GM21447 (cell line): ENCODE data around the gene GFOD1.

Experiments used
- ATAC-seq: cut with Tn5 transposase; IDR thresholded peaks from one replicate; pipeline ENCODE4 v1.9.1; 2021; ENCODE audit not compliant: unreplicated experiment

The GFOD1 gene

DNA sequence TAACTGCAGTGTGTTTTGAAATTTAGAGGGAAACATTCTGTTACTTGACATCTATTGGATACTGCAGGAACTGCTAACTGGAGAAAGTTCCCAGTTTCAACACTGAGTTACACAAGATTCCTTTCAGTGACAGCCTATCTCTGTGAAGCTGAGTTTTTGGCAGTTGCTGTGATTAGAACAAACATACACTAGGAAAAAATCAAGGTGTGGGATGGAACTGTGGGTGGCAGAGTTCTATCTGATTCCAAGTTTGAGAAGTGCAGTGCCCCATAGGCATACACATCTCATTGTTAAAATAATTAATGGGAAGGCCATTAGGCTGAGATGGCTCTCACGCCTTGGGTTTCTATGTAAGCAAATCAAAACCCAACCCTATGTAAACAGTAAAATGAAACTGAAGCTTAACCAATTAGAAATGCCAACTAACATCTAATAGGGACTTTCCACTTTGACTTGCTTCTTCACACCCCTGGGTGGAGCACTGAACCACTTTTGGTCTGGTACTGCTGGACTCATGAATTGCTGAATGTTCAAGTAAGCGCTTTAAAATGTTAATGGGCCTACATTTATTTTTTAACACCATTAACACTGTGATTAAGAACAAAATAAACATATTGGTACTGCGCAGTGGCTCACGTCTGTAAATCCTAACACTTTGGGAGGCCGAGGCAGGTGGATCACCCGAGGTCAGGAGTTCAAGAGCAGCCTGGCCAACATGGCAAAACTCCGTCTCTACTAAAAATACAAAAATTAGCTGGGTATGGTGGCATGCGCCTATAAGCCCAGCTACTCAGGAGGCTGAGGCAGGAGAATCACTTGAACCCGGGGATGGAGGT lies 103.9 kb downstream of the GFOD1 start:
- peak; percentile 90 for ATAC-seq

DNA sequence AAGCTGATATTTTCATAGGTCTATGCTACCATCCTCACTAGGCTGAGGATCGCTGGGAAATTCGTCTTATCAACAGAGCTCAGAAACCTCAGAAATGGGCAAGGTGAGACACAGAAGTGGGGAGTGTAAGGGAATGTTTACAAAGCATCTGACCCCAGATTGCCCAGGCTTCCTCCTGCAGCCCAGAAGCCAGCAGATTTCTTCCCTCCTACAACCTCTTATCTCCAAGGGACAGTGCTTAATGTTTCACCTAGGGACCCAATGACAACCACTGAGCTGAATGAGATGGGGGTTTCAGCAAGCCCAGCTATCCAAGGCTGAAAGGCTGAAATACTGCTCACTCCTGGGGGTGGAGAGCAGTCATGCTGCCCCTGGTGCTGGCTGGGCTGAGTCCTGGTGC lies 106.6 kb downstream of the GFOD1 start:
- ATAC-seq = no peak

DNA sequence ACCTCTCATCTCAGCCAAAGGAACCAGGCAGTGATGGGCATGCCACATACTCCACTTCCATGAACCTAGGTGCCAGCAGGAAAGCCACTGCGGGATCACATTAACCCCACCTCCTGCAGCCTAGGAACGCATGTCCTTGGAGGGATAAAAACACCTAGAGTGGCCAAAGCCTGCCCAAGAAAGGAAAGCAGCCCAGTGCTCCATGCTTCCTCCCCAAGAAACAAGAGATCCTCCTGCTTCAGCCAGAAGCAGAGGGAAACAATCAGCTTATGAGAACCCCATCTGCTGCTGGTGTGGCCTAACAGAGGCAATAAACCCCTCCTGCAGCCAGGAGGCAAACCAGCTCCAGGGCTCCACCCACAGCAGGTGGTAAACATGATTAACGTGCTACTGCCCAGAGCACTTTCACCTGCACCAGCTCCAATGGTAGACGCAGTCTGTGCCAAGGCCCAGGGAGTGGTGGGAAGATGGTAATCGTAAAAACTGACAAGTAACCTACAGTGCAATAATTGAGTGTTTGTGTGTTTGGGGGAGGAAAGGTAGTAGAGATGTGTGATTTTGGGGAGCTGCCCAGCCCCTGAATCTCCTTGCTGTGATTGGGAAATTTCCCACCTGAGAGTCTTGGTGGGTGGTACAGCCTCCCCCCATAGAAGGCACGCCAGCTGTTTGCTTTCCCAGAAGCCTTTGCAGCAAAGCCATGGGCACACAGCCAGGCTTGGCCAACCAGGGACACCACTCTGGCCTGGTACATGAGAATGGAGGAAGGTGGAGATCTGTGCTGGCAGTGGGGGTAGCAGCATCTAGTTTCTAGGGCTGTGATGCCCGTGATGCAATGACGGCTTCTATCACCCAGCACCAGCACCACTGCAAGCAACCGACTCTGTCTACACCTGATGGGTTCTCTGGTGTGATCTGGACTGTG lies 108.5 kb downstream of the GFOD1 start:
- ATAC-seq = no peak

DNA sequence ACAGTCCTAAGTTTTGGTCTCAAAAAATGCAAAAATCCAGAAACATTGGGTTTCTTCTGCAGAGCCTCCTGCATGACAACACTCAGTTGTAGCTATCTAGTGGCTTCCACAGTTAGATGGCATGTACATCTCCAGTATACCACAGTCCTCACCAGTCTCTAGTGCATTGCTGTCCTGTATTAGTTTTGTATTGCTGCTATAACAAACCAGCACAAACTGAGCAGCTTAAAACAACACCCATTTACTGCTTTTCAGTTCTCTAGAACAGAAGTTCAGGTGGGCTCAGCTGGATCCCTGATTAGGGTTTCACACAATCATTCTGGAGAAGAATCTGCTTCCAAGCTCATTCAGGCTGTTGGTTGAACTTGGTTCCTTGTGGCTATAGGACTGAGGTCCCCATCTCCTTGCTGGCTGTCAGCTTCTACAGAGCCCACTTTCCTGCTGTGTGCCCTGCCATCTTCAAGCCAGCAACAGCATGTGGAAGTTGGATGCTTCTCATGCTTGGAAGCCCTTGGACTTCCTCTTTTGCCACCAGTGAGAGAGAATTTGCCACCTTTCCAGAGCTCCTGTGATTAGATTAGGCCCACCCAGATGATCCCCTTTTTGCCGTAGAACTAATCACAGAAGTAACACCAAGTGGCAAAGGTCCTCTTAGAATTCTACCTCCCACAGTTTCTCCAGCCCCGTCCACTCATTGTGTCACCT lies 110.2 kb downstream of the GFOD1 start:
- no peak for ATAC-seq

DNA sequence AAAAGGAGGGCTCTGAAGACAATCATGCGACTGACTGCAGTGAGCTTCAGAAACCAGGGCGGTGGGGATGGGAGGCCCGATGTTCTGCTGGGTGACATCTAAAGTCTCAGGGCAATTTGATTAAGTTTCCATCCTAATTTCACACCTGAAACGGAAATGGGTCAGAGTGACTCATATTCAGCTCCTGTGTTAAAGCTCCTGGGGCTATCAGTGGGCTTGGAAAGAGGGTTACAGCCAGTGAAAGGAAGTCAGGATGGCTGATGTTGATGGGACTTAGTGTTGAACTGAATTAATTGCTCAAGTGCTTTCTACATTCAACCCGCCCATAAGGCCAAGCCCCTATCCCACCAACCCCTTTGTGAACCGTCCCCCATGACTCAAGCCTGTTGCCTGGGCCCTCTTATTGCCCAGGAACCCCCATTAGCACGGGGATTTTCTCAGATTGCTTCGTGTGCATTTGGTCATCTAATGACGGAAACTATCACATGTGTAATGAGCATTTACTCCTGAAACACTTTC lies 112.0 kb downstream of the GFOD1 start:
- peak; percentile 59 for ATAC-seq

DNA sequence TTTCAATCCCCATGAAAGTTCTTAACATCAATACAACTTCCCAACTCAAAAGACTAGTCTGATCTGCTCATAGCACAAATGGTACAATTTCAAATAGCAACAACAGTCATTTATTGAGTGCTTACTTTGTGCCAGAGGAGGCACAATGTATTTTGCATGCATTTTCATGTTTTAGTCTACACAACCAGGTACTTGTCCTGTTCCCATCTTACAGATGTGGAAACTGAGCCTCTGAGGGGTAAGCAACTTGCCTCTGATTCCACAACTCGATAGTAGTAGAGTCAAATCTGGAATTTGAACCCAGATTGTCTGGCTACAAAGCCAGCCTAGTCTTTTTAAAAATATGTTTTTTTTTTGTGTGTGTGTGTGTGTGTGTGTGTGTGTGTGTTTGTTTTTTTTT lies 113.5 kb downstream of the GFOD1 start:
- ATAC-seq = no peak

DNA sequence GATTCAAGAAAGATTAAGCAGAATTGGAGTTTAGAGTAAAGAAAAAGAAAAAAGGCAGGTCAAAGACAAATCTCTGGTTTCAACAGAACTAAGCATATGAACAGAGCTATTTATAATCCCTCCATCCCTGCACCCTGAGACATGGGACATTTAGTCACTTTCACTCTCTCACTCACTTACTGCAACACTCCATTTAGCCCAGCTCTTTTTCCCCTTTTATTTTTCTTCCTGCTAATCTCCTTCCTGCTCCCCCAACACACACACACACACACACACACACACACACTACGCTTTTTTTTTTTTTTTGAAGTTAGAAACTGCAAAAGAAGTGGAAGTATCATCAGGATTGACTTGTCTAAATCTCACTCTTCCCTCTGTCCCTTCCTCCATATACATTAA lies 113.9 kb downstream of the GFOD1 start:
- ATAC-seq = no peak

DNA sequence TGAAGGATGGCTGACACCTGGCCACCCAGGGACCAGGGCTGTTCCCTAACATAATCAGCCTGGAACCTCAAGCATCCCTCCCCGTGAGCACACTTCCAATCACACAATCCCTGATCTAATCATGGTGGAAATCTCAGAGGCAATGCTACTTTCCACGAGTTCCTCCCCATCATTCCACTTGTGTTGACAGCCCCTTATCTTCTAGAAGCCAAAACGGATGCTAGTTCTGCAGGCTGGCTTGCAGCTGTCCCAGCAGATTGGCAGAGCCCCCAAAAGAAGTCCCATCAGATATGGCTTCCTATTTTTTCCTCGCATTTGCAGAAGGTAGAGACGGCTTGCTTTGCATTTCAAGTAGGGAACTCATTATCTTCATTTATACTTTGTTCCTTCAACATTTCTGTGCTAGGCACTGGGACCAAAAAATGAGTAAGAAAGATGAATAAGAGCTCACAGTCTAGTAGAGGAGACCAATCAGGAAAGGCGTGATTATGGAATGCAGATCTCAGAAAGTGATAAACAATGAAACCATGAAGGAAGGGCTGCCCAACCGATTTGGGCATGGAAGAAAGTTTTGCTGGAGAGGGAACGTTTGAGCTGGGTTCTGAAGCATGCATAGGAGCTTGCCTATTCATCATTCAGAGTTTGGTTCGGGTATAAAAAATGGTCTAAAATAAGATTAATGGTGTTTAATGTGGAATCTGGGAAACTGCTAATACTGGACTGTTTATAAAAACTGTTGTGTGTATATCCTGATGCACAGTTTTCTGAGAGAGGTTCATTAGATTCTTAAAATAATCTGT lies 114.5 kb downstream of the GFOD1 start:
- ATAC-seq = no peak

DNA sequence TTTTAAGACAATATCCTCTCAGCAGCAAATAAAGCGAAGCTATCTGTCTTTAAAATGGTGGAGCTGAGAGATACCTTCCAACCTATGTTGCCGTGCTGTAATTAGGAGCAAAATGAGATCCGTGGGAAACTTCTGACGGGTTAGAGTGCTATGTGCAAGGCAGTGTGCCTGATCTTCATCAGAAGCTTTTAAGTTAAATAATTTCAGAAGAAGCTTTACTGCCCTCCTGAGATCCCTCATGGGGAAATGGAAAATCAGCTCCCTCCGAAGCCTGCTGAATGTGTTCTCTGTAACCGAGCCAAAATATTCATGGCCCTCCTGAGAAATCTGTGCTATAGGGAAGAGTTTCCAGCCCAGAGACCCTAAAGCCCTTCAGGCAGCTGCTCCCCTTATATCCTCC lies 115.3 kb downstream of the GFOD1 start:
- no peak for ATAC-seq

DNA sequence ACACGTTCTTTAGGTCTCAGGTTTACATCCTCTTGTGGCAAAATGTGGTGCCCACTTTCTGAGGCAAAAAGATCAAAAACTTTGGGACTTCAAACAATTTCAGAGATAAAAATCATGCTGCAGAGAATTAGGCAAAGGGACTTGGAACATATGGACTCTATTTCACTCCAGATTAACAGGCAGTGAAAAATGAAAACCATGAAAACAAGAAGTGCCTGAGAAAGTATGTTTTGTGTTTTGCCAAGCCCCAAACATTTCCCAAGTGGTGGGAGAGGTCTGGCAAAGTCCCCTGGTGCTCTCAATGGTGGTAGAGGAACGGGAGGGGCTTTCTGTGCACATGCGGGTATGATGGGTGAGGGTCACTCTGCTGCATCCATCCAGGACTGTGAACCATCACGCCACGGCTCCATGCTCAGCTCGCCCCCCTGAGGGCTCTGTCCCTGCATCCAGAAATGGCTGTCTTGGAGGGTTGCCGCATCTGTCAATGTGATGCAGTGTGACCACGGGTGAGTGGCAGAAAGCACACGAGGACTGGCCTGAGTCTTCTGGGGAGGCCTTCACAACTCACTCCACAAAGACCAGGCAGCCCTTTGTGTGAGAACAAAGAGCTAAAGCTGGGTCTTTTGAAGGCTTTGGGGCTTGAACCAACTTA lies 115.9 kb downstream of the GFOD1 start:
- no peak for ATAC-seq

DNA sequence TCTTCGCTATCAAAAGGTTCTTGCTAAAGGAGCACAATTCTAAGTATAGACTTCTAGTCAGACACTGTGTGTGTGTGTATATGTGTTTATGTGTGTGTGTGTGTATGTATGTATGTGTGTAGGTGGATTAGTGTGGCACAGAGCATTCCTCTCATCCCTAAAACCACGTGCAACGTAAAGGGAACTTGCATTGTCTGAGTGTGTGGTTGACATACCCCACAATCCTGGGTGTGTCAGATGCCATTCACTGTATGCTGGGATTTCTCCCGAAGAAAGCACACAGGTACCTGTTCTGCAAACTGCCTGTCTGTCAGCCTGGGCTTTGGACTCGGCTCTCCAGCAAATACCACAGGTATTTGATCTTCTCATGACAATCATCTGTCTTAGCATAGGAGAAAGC lies 116.8 kb downstream of the GFOD1 start:
- ATAC-seq = no peak

DNA sequence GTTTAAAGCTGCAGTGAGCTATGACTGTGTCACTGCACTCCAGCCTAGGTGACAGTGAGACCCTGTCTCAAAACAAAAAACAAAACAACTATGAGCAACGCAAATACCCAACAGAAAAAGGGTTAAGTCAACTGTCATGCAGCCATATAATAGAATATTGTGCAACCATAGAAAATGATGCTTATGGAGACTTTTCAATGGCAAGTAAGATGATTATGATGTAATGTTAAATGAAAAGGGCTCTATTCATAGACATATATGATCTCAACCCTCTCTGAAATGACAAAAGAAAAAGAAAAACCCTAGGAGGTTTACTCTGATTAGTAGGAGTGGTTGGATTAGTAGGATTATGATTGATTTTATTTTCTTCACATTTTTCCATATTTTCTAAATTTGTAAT lies 117.8 kb downstream of the GFOD1 start:
- ATAC-seq = no peak

DNA sequence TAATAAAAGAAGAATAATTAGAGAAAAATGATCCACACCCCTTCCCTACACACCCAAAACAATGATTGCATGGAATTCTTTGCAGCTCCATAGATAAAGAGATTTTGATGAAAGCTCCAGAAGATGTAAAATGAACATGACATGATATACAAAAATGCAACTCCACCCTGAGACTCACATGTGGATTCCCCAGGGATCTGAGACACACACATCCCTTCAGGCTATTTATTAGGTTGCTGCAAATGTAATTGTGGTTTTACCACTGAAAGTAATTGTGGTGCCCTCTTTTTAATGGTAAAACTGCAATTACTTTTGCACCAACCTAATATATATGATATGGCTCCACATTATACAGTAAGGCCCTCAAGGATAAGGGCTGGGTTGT lies 118.7 kb downstream of the GFOD1 start:
- no peak for ATAC-seq

DNA sequence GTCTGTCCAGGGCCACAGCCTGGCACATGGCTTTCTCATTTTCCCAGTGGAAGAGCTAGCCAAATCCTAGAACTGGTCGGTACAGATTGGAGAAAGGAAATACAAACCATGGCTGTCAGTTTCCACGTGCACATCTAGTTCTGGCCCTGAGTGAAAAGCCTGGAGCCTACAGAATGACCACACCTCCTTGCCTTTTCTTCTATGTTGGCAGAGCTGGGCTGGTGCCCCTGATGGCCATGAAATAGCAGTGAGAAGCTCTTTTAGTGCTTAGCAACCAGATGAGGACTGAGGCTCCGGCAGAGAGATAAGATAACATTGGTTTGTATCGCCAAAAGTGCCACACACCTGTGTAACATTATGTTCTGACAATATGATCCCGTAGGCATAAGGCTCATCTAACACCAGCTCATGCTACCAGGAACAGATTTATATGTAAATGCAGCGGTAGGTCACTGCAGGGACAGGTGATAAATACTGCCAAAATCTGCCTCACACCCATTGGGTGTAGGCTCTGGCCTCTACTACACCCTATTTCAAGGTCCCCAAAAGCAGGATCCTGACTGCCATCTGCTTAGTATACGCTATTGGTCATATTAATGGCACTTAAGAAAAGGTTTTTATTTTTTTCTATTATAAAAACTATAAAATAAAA lies 119.2 kb downstream of the GFOD1 start:
- no peak for ATAC-seq

DNA sequence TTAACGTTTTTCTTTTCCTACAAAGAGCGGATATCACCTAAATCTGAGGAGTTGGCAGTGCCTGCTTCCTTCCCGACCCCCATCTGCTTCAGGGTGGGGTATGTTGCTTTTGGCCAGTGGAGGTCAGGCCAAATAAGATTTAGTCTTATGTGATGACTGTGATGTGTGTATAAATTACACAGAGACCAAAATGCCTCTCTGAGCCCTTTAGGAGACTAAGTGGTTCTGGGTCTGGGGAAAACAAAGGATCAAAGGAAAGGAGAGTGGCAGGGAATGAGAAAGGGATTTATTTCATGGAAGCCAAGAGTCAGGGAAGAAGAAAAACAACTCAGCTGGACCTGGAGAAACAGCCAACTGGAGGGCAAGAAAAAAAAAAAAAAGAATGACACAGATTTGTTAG lies 120.0 kb downstream of the GFOD1 start:
- ATAC-seq = no peak

DNA sequence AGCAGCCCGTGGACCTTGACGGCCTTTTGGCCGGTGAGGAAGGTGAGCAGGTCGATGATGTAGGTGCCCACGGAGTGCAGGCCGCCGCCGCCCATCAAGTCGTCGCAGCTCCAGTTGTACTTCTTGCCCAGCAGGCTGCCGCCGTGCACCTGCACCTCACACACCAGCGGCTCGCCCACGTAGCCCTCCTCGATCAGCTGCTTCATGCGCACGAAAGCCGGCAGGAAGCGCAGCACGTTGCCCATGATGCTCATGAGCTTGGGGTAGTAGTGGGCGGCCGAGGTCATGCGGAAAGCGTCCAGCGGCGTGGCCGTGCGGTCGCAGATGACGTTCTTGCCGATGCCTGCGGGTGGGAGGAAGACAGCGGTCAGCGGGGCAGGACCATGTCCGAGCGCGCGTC lies 122.1 kb downstream of the GFOD1 start:
- ATAC-seq = no peak

DNA sequence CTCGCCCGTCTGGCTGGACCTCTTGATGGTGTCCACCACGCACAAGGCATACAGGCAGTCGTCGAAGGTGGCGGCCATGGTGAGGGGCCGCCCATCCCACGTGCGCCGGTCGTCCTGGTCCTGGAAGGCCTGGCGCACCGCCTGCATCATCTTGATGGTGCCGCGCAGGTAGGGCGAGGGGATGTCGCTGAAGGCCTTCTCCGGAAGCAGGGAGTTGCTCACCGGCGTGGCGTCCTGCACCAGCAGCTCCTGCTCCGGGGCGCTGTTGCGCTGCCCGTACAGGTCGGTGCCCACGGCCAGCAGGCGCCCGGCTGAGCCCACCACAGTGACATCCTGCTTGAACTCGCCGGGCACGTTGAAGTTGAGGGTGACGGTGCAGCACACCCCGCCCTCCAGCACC lies 122.6 kb downstream of the GFOD1 start:
- no peak for ATAC-seq

DNA sequence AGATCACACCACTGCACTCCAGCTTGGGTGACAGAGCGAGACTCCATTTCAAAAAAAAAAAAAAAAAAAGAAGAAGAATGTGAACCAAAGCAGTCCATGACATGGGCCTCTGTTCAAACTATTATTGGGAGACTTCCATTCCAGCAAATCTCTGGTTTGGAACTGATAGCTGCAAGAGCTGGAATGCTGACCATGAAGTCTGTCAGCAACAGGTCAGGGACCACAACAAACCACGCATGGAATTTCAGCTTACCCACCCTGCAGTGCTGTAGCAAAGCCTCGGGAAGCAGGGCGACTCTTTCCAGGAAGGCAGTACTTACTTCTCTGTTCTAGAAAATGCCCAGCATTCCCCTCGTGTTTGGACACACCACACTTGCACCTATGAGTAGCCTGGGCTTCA lies 125.0 kb downstream of the GFOD1 start:
- no peak for ATAC-seq
